ENCODE data around the gene SEMA4D.

- TF ChIP-seq ZNF274 (IDR thresholded peaks at IDR 0.05; ENCODE audit: low read depth, low read length), result no peak
- TF ChIP-seq SUZ12 (IDR thresholded peaks at IDR 0.05; ENCODE audit: extremely low read depth, insufficient read depth, insufficient read length), result no peak
Observed at GRCh38 chr9:89311346-89312221, 186.3 kb downstream of the SEMA4D start.

Measured in NT2/D1 (cell line).